ENCODE data around the gene FLNB. TPM values are rescaled to one million over a fixed set of nuclear protein-coding genes. Genes with fewer than 3 reads are reported as not detected.

The FLNB gene
- total and polyA plus RNA-seq, 2 of the 4 experiments (the other 2 are of a cell fraction) = 78.0 to 136 TPM

- Histone ChIP-seq H3K4ac (ENCODE audit: low read depth, low read length) (peak overlapping the region; percentile 24), H2BK20ac (ENCODE audit: low read depth, low read length) (peak overlapping the region; percentile 57; the same call in 1 of the 2 replicates), H3K79me1 (ENCODE audit: low read depth in 1 of 2, low read length in 2 of 2) (peaks cover 0 to 15% of the 10 kb centered on the region in 2 experiments; a peak in 2 of 4 replicates), H2AK5ac (ENCODE audit: low read depth, low read length) (peak overlapping the region; percentile 66; the same call in 1 of the 2 replicates), H4K20me1 (ENCODE audit: insufficient read depth, low read length) (no peaks in the 10 kb centered on the region), H2BK120ac (ENCODE audit: low read depth, low read length) (peak overlapping the region; percentile 47), H3K9ac (ENCODE audit: low read depth, low read length) (no peak overlapping the region), H3K9me3 (ENCODE audit: control insufficient read depth, insufficient read depth, low read length) (no peaks in the 10 kb centered on the region), H3K4me2 (ENCODE audit: low read depth, low read length) (no peak overlapping the region), H3K56ac (ENCODE audit: extremely low read depth, insufficient read depth, low read length) (no peak overlapping the region), H4K91ac (ENCODE audit: insufficient read depth, low read depth, low read length) (peak overlapping the region; percentile 60; the same call in 1 of the 2 replicates), H3K18ac (ENCODE audit: low read depth, low read length) (no peak overlapping the region), H4K5ac (ENCODE audit: low read depth, low read length) (no peak overlapping the region), H3K36me3 (ENCODE audit: control insufficient read depth, insufficient read depth, low read length) (no peaks in the 10 kb centered on the region), H3K4me3 (ENCODE audit: insufficient read depth, low read depth, low read length) (no peak overlapping the region), H3K23ac (ENCODE audit: low read depth, low read length) (no peak overlapping the region; the same call in 1 of the 2 replicates), H2BK5ac (ENCODE audit: low read depth, low read length, poor library complexity, severe bottlenecking) (no peak overlapping the region), H4K8ac (ENCODE audit: low read depth in 2 of 2, low read length in 2 of 2) (0 out of 4 replicates have a peak overlapping the region, but pooled peaks of 1 of the 2 experiments have one; percentile 9), H3K27ac (ENCODE audit: insufficient read depth, low read length) (no peak overlapping the region), H2AK9ac (replicated peaks; ENCODE audit: low read depth, low read length, poor library complexity) (no peak overlapping the region), H2AFZ (replicated peaks; ENCODE audit: low read length, poor library complexity) (no peak overlapping the region), H3K27me3 (ENCODE audit: control insufficient read depth, insufficient read depth, low read length) (no peaks in the 10 kb centered on the region), H3K14ac (replicated peaks; ENCODE audit: low read depth, low read length) (no peak overlapping the region), H2BK15ac (ENCODE audit: low read depth, low read length) (0 out of 3 replicates have a peak overlapping the region, but pooled peaks have one; percentile 26), H3K4me1 (ENCODE audit: control insufficient read depth, insufficient read depth, low read length) (peaks cover 23% of the 10 kb centered on the region), H3K9me1 (ENCODE audit: insufficient read depth, low read length) (peaks cover 38% of the 10 kb centered on the region)
- no CpG with 5 or more reads among the region's 1 CpG for WGBS, 2 experiments (ENCODE audit: extremely low coverage in 2 of 2, insufficient read length in 1 of 2)
- DNase-seq (no peak), ATAC-seq (ENCODE audit: low read depth) (no peak)
- no TSS peak for BruUV-seq (replicated peaks)
- dilution Hi-C loops (cut with HindIII; ENCODE audit: low sequenced_read_pairs, unreplicated experiment) = no loop called here
- in situ Hi-C loops (cut with MboI; ENCODE audit: low sequenced_read_pairs) = no loop called here
- TF ChIP-seq NFE2L2 (IDR thresholded peaks at IDR 0.05; ENCODE audit: low read depth, low read length) (no peak), MXI1 (IDR thresholded peaks at IDR 0.05; ENCODE audit: borderline replicate concordance, low read depth, low read length) (no peak), SMC3 (IDR thresholded peaks at IDR 0.05; ENCODE audit: low read depth, low read length) (no peak)
- POLR2A ChIA-PET (ENCODE audit: unreplicated experiment) = no interaction called here
- intact Hi-C loops (cut with micrococcal nuclease) = no loop called here
- CTCF ChIA-PET = no interaction called here
These were observed 27.8 kb upstream of the FLNB start for GRCh38 chr3:57980416-57980815.
